HEK293 (cell line): ENCODE measurements around the gene ANOS1.

ENCODE experiments used
- ATF2 ChIP-seq: fragments of 450-650 bp; formaldehyde crosslinking; IDR thresholded peaks from 2 replicates; pipeline ENCODE4 v1.5.1; 2016; ENCODE audit warnings: missing biosample characterization, missing genetic modification characterization, low read depth
- BCL11A ChIP-seq: fragments of 450-650 bp; formaldehyde crosslinking; IDR thresholded peaks from 2 replicates; pipeline ENCODE4 v1.5.1; 2016; ENCODE audit warnings: low read depth, missing biosample characterization, missing genetic modification characterization
- GLI2 ChIP-seq: fragments of 450-650 bp; formaldehyde crosslinking; IDR thresholded peaks from 2 replicates; pipeline ENCODE4; 2017; ENCODE audit warnings: missing biosample characterization, missing genetic modification characterization, low read depth, borderline replicate concordance
- HIC1 ChIP-seq: fragments of 450-650 bp; formaldehyde crosslinking; IDR thresholded peaks from 2 replicates; pipeline ENCODE4 v1.5.1; 2016; ENCODE audit warnings: missing biosample characterization, missing genetic modification characterization
- HOXA7 ChIP-seq: sonication (generic); formaldehyde crosslinking; IDR thresholded peaks from 2 replicates; pipeline ENCODE4 v1.8.1; 2022; ENCODE audit warnings: missing genetic modification reagents, borderline replicate concordance
- KLF8 ChIP-seq: fragments of 450-650 bp; formaldehyde crosslinking; IDR thresholded peaks from 2 replicates; pipeline ENCODE4 v1.5.1; 2016; ENCODE audit warnings: missing biosample characterization, missing genetic modification characterization
- KLF9 ChIP-seq: fragments of 450-650 bp; formaldehyde crosslinking; IDR thresholded peaks from 2 replicates; pipeline ENCODE4 v1.5.1; 2016; ENCODE audit warnings: missing biosample characterization, missing genetic modification characterization, low read depth
- SP2 ChIP-seq: fragments of 450-650 bp; formaldehyde crosslinking; IDR thresholded peaks from 2 replicates; pipeline ENCODE4 v1.5.1; 2016; ENCODE audit warnings: missing biosample characterization, missing genetic modification characterization
- WT1 ChIP-seq: fragments of 450-650 bp; formaldehyde crosslinking; IDR thresholded peaks from 2 replicates; pipeline ENCODE4 v1.5.1; 2016; ENCODE audit warnings: missing biosample characterization, missing genetic modification characterization
- ZBTB17 ChIP-seq: fragments of 450-650 bp; formaldehyde crosslinking; IDR thresholded peaks from 2 replicates; pipeline ENCODE4 v1.5.1; 2016; ENCODE audit warnings: missing biosample characterization, missing genetic modification characterization
- ZBTB20 ChIP-seq: fragments of 450-650 bp; formaldehyde crosslinking; IDR thresholded peaks from 2 replicates; pipeline ENCODE4 v1.5.1; 2016; ENCODE audit warnings: missing biosample characterization, missing genetic modification characterization
- ZBTB48 ChIP-seq: fragments of 450-650 bp; formaldehyde crosslinking; IDR thresholded peaks from 2 replicates; pipeline ENCODE4 v1.5.1; 2016; ENCODE audit warnings: missing biosample characterization, missing genetic modification characterization
- ZIC2 ChIP-seq: fragments of 450-650 bp; formaldehyde crosslinking; IDR thresholded peaks from 2 replicates; pipeline ENCODE4 v1.5.1; 2016; ENCODE audit warnings: missing biosample characterization, missing genetic modification characterization
- ZNF140 ChIP-seq: fragments of 450-650 bp; formaldehyde crosslinking; IDR thresholded peaks from 2 replicates; pipeline ENCODE4 v1.5.1; 2016; ENCODE audit warnings: missing biosample characterization, missing genetic modification characterization
- ZNF24 ChIP-seq: fragments of 450-650 bp; formaldehyde crosslinking; IDR thresholded peaks from 2 replicates; pipeline ENCODE4 v1.5.1; 2016; ENCODE audit warnings: missing biosample characterization, missing genetic modification characterization
- ZNF248 ChIP-seq: fragments of 450-650 bp; formaldehyde crosslinking; IDR thresholded peaks from 2 replicates; pipeline ENCODE4 v1.5.1; 2017; ENCODE audit warnings: missing biosample characterization, missing genetic modification characterization
- ZNF266 ChIP-seq: fragments of 450-650 bp; formaldehyde crosslinking; IDR thresholded peaks from 2 replicates; pipeline ENCODE4 v1.5.1; 2016; ENCODE audit warnings: missing biosample characterization, missing genetic modification characterization, low read depth
- ZNF335 ChIP-seq: fragments of 450-650 bp; formaldehyde crosslinking; conservative IDR thresholded peaks from 2 replicates; pipeline ENCODE4 v1.5.1; 2016; ENCODE audit warnings: missing biosample characterization, missing genetic modification characterization
- ZNF366 ChIP-seq: fragments of 450-650 bp; formaldehyde crosslinking; conservative IDR thresholded peaks from 2 replicates; pipeline ENCODE4 v1.5.1; 2016; ENCODE audit warnings: missing biosample characterization, missing genetic modification characterization
- ZNF394 ChIP-seq: fragments of 450-650 bp; formaldehyde crosslinking; IDR thresholded peaks from 2 replicates; pipeline ENCODE4 v1.5.1; 2016; ENCODE audit warnings: missing biosample characterization, missing genetic modification characterization, mild to moderate bottlenecking, moderate library complexity, borderline replicate concordance
- ZNF426 ChIP-seq: fragments of 450-650 bp; formaldehyde crosslinking; IDR thresholded peaks from 2 replicates; pipeline ENCODE4 v1.5.1; 2017; ENCODE audit warnings: missing biosample characterization, missing genetic modification characterization, mild to moderate bottlenecking, inconsistent platforms, moderate library complexity
- ZNF48 ChIP-seq: fragments of 450-650 bp; formaldehyde crosslinking; IDR thresholded peaks from 2 replicates; pipeline ENCODE4 v1.5.1; 2016; ENCODE audit warnings: missing biosample characterization, missing genetic modification characterization
- ZNF530 ChIP-seq: fragments of 450-650 bp; formaldehyde crosslinking; IDR thresholded peaks from 2 replicates; pipeline ENCODE4 v1.5.1; 2016; ENCODE audit warnings: low read depth, missing biosample characterization, missing genetic modification characterization
- ZNF544 ChIP-seq: fragments of 450-650 bp; formaldehyde crosslinking; IDR thresholded peaks from 2 replicates; pipeline ENCODE4 v1.5.0; 2017; ENCODE audit warnings: missing biosample characterization, missing genetic modification characterization
- ZNF555 ChIP-seq: fragments of 450-650 bp; formaldehyde crosslinking; conservative IDR thresholded peaks from 2 replicates; pipeline ENCODE4 v1.5.1; 2017; ENCODE audit warnings: missing biosample characterization, mild to moderate bottlenecking, missing genetic modification characterization, inconsistent platforms
- ZNF558 ChIP-seq: fragments of 450-650 bp; formaldehyde crosslinking; IDR thresholded peaks from 2 replicates; pipeline ENCODE4 v1.5.1; 2016; ENCODE audit warnings: missing biosample characterization, missing genetic modification characterization
- ZNF561 ChIP-seq: fragments of 450-650 bp; IDR thresholded peaks from 2 replicates; pipeline ENCODE4 v1.5.1; 2018; ENCODE audit warnings: missing biosample characterization, missing genetic modification characterization, borderline replicate concordance
- ZNF639 ChIP-seq: fragments of 450-650 bp; formaldehyde crosslinking; IDR thresholded peaks from 2 replicates; pipeline ENCODE4 v1.5.1; 2016; ENCODE audit warnings: missing biosample characterization, missing genetic modification characterization
- ZNF692 ChIP-seq: fragments of 450-650 bp; formaldehyde crosslinking; IDR thresholded peaks from 2 replicates; pipeline ENCODE4 v1.5.1; 2016; ENCODE audit warnings: missing biosample characterization, missing genetic modification characterization
- ZNF768 ChIP-seq: fragments of 450-650 bp; formaldehyde crosslinking; IDR thresholded peaks from 2 replicates; pipeline ENCODE4 v1.5.1; 2018; ENCODE audit warnings: missing biosample characterization, mild to moderate bottlenecking, missing genetic modification characterization
- ZNF791 ChIP-seq: fragments of 450-650 bp; formaldehyde crosslinking; IDR thresholded peaks from 2 replicates; pipeline ENCODE4 v1.5.1; 2016; ENCODE audit warnings: missing biosample characterization, missing genetic modification characterization
- ZNF843 ChIP-seq: fragments of 450-650 bp; formaldehyde crosslinking; IDR thresholded peaks from 2 replicates; pipeline ENCODE4 v1.5.1; 2016; ENCODE audit warnings: missing biosample characterization, missing genetic modification characterization
- TF ChIP-seq, protein P1 (sequence below): fragments of 450-650 bp; formaldehyde crosslinking; IDR thresholded peaks from 2 replicates; pipeline ENCODE4 v1.5.1; 2016; ENCODE audit warnings: missing biosample characterization, missing genetic modification characterization

Gene ANOS1

GRCh38 chrX:8726031-8726652 lies 5.8 kb downstream of the ANOS1 start (continued):
- TF ChIP-seq, protein P1, sequence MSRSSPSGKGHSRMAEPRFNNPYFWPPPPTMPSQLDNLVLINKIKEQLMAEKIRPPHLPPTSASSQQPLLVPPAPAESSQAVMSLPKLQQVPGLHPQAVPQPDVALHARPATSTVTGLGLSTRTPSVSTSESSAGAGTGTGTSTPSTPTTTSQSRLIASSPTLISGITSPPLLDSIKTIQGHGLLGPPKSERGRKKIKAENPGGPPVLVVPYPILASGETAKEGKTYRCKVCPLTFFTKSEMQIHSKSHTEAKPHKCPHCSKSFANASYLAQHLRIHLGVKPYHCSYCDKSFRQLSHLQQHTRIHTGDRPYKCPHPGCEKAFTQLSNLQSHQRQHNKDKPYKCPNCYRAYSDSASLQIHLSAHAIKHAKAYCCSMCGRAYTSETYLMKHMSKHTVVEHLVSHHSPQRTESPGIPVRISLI, result no peak
- TF ChIP-seq ZNF843 (tag by site-specific recombination) (peak; percentile 92), ZNF266 (tag by site-specific recombination) (no peak), ZNF366 (tag by site-specific recombination) (peak; percentile 81), HIC1 (tag by site-specific recombination) (peak; percentile 66; the same call in 1 of the 2 replicates), ZIC2 (tag by site-specific recombination) (peak; percentile 52), ZNF335 (peak; percentile 57), ZNF561 (tag by site-specific recombination) (0 out of 2 replicates have a peak, but pooled peaks have one; percentile 23), ZNF24 (tag by site-specific recombination) (no peak), ZNF248 (no peak), KLF8 (peak; percentile 61; the same call in 1 of the 2 replicates), KLF9 (peak; percentile 32; the same call in 1 of the 2 replicates), ZNF558 (no peak), BCL11A (tag by site-specific recombination) (peak; percentile 25; the same call in 1 of the 2 replicates), ZNF768 (tag by site-specific recombination) (no peak), GLI2 (tag by site-specific recombination) (peak; percentile 67; the same call in 1 of the 2 replicates), ZNF555 (tag by site-specific recombination) (no peak), ZNF48 (tag by site-specific recombination) (no peak), SP2 (0 out of 2 replicates have a peak, but pooled peaks have one; percentile 13), ZBTB17 (peak; percentile 85), ZBTB48 (peak; percentile 48; the same call in 1 of the 2 replicates), HOXA7 (CRISPR knock-in tag) (no peak), ZNF426 (tag by site-specific recombination) (no peak), ZNF639 (peak; percentile 70; the same call in 1 of the 2 replicates), ZNF791 (no peak), ZNF140 (tag by site-specific recombination) (no peak), ZNF544 (no peak), ZBTB20 (tag by site-specific recombination) (no peak), ATF2 (peak; percentile 75; the same call in 1 of the 2 replicates), ZNF394 (tag by site-specific recombination) (peak; percentile 35; the same call in 1 of the 2 replicates), ZNF692 (tag by site-specific recombination) (peak; percentile 59; the same call in 1 of the 2 replicates), WT1 (tag by site-specific recombination) (peak; percentile 68), ZNF530 (tag by site-specific recombination) (no peak)
